ENCODE data around the gene PRSS8.
A peak's percentile ranks its signal among the peaks of the same experiment; 100 is the strongest.
"Not testable (repeated sequence)": the region's sequence is repeated elsewhere in the genome, so short reads cannot be mapped to it uniquely, and the experiment has no call there.

PRSS8 gene

DNA sequence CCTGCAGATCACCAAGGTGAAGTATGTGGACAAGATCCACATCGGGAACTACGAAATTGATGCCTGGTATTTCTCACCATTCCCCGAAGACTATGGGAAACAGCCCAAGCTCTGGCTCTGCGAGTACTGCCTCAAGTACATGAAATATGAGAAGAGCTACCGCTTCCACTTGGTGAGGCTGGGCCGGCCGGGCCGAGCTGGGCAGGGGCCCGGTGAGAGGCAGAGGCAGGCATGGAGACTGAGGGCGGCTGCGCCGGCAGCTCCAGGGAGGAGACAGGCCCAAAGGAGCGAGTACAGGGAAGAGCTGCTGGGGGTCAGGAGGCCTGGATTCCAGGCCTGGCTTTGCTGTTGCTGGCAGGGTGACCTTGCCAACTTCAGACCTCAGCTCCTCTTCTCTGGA lies 8.3 kb downstream of the PRSS8 start:
- DNase-seq, result no peak

DNA sequence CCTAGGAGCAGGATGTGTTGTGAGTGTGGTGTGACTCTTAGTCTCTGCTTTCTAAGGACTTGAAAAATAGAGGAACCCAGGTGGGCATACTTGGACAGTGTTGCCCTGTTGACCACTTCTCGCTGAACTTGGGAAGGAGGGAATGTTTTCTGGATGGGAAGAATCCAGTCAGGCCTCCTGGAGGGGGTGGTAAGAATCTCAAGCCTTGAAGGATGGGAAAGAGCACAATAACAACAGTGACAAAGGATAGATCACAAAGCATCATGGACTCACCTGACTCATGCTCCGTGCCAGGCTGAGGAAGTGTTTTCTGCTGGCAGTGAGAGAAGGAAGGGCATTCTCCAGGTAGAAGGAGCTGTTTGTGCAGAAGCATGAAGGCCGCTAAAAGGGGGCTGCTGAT lies 9.7 kb downstream of the PRSS8 start:
- no peak for DNase-seq

DNA sequence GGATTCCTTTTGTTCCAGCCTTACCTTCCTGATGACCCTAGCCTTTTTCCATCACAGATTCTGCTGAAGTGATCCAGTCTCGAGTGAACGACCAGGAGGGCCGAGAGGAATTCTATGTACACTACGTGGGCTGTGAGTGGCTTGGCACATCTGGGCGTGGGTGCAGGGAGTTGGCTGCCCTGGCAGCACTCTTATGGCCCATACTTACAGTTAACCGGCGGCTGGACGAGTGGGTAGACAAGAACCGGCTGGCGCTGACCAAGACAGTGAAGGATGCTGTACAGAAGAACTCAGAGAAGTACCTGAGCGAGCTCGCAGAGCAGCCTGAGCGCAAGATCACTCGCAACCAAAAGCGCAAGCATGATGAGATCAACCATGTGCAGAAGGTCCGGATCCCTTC lies 15.4 kb downstream of the PRSS8 start:
- no peak for DNase-seq

DNA sequence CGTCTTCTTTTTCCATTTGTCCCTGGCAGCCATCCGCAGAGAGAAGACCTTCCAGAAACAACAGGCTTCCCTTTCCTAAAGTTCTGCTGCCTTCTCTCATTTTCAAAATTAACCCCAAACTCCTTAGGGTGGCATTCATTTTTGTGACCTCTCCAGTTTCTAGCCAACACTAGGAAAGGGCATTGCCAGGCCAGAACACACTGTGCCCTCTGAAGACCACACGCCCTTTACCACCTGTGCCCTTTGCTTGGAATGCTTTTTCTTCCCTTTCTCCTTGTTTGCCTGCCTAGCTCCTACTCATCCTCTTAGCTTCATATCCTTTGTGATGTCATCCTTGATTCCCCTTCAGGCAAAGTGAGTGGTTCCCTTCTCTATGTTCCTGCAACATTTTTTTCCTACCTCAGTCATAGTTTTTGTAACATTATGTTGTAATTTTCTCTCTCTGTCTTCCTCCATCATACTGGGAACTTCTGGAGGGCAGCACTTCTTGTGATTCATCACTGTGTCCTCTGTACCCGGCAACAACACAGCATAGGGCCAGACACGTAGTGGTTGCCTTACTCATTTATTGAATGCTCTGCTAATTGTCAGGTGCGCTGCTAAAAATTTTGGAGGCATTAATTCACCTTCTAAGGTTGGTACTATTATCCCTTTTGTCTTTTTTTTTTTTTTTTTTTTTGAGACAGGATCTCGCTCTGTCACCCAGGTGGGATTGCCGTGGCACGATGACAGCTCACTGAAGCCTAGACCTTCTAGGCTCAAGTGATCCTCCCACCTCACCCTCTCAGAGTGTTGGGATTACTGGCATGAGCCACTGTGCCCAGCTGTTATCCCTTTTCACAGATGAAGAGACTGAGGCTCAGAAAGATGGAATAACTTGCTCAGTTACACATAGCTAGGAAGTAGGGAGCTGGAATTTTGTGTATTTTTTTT lies 17.0 kb downstream of the PRSS8 start:
- DNase-seq, result no peak

DNA sequence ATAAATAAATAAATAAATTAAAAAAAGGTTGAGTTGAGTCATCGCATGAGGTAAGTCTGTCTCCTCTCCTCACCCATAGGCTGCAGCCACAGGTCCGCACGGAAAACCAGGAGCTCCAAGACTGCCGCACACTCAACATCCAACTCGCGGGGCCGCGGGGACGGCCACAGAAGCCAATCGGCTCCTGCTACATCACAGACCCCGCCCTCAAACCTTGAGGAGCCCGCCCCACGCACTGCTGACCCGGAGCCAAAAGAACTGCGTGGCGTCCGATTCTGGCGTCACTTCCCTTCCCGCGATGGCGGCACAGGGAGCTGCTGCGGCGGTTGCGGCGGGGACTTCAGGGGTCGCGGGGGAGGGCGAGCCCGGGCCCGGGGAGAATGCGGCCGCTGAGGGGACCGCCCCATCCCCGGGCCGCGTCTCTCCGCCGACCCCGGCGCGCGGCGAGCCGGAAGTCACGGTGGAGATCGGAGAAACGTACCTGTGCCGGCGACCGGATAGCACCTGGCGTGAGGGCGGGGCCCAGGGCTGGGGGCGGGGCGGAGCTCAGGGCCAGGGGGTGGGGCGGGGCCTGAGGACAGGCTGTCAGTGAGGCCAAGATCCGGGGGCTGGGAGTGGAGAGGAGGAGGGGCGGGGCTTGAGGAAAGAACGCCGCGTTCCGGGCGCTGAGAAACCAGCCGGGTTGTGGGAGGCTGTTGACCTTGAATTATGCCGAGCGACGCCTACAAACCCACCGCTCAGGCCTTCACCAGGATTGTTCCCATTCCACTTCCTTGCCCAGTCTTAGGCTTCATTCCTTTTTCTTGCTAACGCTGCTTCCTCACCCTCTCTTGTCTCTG lies 17.9 kb downstream of the PRSS8 start, which contains the start of gene KAT8:
Gene KAT8, plus strand, starts transcription at position 281 of the 839 bp plus-strand sequence. Its CDS starts 18 bp downstream, at position 299.
- DNase-seq, result peak; percentile 98

DNA sequence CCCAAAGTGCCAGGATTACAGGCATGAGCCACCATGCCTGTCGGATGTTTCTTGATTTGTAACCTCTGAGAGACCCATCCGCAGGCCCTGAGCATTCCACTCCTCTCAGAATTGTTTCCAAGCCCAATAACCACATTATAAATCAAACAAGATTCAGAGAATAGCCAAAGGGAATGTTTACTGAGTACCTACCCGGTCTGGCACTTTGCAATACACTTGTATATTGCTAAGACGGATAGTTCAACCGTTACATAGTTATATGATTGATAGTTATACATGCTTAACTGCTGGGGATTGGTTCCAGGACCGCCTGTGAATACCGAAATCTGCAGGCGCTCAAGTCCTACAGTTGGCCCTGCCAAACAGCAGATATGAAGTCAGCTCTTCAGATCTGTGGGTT lies 21.1 kb downstream of the PRSS8 start:
- no peak for DNase-seq

DNA sequence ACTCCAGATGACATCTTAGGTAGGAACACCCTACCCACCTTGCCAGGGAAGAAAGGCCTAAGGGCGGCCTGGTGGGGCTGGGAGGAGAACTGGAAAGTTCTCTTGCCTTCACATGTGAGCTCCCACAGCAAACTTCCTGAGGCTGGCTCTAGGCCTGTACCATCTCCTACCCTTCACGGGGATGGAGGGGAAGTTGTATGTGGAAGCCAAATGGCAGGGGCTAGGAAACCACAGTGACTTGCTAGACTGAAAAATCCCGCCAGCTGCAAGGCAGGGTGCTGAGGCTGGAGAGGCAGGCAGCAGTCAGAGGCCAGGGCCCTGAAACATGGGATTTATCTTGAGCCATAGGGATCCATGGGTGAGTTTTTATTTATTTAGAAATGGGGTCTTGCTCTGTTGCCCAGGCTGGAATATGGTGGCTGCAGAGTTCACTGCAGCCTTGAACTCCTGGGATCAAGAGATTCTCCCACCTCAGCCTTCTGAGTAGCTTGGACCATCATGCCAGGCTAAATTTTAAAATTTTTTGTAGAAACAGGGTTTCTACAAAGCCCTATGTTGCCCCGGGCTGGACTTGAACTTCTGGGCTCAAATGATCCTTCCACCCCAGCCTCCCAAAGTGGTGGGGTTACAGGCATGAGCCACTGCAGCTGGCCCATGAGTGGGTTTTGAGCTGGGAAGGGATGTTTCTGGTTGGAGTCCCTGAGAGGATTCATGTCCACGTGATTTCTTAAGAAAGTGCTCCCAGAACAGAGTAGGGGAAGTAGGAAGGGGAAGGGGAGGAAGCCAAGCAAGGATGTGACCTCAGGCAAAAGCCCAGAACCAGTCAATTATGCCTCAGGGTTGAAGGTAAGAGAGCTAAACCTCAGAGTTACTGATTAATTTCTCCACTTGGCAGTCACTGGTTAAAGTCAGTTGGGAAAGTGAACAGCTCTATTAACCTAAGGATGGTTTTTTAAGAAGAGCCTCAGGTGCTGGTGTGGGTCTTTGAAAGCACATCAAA lies 22.1 kb downstream of the PRSS8 start:
- DNase-seq, result no peak

DNA sequence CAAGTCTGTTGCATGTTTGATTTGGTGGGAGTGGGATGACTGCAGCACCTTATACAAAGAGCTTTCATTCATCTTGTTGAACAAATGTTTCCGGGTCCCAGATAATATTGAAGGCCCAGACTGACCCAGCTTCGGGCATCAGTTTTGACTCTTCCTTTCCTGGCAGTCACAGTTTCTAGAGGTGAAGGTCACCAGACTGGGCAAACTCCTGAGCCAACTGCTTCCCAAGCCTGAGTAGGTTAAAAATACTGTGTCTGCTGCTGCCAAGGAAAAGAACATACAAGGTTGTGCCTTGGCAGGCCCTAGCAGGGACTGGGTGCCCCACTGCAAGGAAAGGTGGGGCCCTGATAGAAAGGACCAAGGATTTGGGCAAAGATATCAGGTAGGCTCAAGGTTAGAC lies 22.8 kb downstream of the PRSS8 start:
- DNase-seq, result no peak

DNA sequence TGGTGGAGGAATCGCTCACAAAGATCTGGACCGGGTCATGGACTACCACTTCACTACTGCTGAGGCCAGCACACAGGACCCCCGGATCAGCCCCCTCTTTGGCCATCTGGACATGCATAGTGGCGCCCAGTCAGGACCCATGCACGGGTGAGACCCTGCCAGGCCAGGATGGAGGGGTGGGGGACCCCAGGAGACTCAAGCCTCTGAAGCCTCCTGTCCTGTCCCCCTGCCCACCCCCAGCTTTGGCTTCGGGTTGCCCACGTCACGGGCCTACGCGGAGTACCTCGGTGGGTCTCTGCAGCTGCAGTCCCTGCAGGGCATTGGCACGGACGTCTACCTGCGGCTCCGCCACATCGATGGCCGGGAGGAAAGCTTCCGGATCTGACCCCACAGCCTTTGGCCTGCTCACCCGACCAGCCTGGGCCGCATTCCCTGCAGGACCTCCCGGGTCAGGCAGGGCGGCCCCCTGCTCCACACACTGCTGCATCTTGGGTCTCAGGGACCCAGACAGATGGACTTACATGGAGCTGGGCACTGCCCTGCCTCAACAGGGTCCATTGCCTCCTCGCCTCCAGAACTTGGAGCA lies 23.6 kb downstream of the PRSS8 start:
- DNase-seq, result no peak

DNA sequence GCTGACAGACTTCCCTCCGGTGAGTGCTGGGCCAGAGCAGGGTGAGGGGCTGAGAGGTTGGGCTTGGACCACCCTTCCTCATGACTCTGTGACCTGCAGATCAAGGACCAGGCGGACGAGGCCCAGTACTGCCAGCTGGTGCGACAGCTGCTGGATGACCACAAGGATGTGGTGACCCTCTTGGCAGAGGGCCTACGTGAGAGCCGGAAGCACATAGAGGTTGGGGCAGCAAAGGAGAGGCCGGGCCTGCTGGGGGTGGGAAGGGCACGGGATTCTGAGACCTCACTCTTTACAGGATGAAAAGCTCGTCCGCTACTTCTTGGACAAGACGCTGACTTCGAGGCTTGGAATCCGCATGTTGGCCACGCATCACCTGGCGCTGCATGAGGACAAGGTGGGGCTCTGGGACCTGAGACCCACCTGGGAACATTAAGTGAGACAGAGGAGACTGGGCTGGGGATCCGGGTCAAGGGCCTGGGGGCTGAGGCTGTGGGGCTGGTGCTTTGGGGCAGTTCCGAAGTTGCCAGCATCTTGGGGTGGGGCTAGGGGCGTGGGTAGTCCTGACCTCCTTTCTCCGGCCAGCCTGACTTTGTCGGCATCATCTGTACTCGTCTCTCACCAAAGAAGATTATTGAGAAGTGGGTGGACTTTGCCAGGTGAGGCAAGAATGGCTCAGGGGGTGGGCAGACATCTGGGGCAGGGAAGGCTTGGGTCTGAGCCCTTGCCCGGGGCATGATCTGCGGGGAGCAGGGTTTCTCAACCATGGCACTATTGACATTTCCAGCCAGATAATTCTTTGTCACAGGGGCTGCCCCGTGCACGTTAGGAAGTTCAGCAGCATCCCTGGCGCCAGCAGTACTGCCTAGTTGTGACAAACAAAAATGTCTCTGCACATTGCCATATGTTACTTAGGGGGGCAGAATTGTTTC lies 25.2 kb downstream of the PRSS8 start:
- no peak for DNase-seq

DNA sequence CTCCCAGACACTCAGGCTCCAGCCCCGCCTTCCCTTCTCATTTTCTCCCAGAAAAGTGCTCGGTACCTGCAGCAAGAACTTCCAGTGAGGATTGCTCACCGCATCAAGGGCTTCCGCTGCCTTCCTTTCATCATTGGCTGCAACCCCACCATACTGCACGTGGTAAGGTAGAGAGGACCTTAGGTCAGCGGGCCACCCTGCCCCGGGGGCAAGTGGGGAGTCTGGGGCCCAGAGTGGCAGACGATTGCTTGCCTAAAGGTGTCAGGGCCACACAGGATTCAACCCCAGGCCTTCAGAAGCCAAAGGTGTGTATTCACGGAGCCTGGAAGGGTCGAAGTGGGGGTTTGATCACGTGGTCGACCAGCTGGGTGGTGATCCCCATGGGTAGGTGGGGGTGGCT lies 25.9 kb downstream of the PRSS8 start:
- no peak for DNase-seq

DNA sequence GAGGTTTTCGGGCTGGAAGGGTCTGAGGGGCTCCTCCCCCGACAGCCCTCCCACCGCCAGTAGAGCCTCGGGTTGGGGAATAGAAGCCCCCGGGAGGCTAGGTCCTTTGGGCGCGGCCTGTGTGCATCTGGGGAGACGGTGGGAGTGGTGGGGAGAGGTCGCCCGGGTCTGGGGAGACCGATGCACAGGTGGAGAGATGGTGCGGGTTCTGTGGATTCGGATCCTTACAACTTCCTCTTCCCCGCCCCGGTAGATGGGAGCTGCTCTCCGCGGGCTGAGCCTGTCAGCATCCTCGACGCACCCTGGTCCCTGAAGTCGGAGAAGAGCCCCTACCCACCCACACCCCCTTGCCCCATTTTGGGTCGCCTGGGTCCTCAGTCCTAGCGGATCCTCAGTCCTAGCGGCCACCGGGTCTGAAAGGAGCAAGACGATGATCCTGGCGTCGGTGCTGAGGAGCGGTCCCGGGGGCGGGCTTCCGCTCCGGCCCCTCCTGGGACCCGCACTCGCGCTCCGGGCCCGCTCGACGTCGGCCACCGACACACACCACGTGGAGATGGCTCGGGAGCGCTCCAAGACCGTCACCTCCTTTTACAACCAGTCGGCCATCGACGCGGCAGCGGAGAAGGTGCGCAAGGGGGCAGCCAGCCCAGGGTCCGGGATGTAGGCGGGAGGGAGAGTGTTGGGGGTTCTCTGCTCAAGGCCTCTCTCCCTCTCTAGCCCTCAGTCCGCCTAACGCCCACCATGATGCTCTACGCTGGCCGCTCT lies 26.6 kb downstream of the PRSS8 start:
- DNase-seq, result no peak

DNA sequence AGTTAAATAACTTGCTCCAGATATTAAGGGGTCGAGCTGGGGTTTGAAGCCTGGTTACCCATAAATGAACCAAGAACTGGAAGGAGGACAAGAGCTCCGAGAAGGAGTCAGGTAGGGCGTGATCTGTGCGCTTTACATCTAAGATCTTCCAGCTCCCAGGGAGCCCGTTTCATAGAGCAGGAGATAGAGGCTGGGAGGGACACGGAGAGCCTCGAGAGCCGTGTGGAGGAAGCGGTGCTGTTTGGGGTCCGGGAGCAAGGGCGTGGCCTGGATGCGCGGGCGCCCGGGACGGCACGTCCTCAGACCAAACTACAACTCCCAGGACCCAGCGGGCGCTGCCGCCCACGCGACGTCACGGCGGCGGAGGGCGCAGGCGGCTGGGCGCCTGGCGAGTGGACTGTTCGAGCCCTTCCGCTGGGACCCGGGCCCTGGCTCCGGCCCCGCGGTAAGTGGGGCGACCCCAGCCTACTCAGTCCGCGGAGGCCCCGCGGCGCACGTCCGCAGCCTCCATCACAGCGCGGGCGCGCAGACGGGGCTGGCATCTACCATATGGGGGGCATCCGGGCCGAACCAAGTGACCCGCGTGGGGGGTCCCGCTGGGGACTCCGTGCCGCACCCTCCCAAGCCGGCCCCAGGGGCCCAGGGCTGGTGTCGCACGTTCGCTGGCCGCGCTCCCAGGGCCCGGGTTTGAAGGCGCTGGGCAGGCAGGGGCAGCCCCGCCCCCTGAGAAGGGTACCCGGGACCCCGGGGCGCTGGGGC lies 27.3 kb downstream of the PRSS8 start, which contains the start of gene BCKDK:
Gene BCKDK, plus strand, starts transcription at position 352 of the 759 bp plus-strand sequence. CDS start 838 bp downstream, outside the sequence.
- DNase-seq, result peak; percentile 77

DNA sequence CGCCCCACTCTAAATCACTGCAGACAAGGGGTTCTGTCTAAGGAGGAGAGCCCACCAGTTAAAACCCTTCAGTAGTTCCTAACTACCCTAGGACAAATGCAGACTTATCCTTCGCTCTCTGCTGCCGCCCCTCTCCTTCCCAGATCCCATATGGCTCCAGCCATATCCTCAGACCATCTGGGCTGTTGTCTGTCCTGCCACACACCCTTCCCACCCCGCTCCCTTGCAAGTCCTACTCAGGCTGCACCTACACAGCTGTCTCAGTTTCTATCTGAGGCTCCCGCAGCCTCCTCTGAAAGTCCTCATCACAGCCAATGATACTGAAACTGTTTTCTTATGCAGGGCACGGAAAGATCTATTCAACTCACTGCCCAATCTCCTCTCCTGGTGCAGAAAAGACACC lies 28.1 kb downstream of the PRSS8 start:
- DNase-seq, result no peak

DNA sequence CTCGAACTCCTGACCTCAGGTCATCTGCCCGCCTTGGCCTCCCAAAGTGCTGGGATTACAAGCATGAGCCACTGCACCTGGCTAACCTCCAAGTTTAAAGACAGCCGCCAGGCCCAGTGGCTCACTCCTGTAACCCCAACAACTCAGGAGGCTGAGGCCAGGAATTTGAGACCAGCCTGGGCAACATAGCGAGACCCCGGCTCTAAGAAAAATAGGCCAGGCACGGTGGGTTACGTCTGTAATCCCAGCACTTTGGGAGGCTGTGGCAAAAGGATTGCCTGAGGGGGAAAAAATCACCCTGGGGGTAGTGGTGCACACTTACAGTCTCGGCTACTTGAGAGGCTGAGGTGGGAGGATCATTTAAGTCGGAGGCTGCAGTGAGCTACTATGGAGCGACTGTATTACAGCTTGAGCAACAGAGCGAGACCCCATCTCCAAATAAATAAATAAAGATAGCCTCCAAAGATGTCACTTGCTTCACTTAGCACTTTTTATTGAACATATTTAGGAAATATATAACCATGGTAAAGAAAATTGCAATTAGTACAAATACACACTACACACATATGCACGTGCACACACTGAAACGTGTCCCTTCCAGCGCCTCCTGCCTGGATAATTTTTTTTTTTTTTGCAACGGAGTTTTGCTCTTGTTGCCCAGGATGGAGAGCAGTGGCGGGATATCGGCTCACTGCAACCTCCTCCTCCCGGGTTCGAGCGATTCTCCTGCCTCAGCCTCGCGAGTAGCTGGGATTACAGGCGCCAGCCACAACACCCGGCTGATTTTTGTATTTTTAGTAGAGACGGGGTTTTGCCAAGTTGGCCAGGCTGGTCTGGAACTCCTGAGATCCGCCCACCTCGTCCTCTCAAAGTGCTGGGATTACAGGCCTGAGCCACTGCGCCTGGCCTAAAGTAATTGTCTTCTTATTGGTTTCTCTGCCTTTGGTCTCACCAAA lies 28.7 kb downstream of the PRSS8 start:
- no peak for DNase-seq

DNA sequence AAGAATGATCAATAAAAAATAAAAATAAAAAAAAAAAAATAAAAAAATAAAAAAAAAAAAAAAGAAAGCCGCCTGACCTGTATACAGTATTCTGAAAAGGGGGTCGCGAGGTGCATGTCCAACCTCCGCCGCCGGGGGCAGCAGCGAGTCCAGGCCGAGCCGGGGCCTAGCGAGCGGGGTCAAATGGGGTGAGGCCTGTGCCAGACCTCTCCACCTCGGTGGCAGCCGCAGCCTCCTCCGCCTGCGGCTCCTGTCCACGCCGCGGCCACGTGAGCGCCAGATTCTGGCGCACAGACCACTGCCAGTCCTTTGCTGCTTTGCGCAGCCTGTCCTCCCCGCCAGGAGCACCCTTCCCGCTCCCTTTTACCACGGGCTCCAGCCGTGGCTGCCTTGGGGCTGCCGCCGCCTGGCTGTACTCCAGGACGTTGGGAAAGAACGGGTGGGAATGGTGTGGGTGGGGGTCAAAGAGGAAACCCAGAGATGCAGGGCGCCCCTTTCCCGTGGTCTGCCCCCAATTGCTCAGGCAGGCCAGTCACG lies 29.8 kb downstream of the PRSS8 start:
- peak; percentile 80 for DNase-seq

DNA sequence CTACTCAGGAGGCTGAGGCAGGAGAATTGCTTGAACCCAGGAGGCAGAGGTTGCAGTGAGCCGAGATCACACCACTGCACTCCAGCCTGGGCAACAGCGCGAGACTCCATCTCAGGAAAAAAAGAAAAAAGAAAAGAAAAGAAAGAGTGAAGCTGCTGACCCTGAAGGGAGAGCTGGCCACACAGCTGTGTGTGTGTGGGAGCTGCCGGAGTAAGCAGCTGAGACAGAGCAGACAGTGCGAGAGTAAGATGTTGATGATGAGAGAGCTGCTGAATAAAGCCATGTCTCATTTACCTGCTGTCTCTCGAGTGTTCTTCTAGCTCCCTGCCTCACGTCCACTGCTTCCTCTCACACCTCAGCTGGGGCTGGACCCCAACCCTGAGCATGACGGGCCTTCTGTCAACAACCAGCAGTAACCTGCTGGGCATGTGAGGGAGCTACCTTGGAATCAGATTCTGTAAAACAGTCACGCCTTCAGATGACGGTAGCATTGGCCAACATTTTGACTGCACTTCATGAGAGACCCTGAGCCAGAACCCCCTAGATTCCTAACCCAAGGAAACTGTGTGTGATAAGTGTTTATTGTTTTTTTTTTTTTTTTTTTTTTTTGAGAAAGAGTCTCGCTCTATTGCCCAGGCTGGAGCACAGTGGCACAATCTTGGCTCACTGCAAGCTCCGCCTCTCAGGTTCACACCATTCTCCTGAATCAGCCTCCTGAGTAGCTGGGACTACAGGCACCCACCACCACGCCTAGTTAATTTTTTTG lies 34.5 kb downstream of the PRSS8 start:
- DNase-seq, result not testable (repeated sequence)

All from activated naive CD4-positive, alpha-beta T cell treated with anti-CD3 and anti-CD28 coated beads, Interleukin-2, amount 50 U/mL, for 16 hours (primary cell).